Measurements from ENCODE around the gene CCDC178. TPM values are rescaled to one million over a fixed set of nuclear protein-coding genes. Genes with fewer than 3 reads are reported as not detected.

Gene CCDC178
- total and polyA plus RNA-seq, 2 donors (not counting 3 experiments of a cell fraction or from before 2014, with no cell fraction given) = 0.80 to 1.6 TPM

- H3K27ac ChIP-seq (ENCODE audit: insufficient read depth, low read depth, low read length) = no peak overlapping the region
These were observed 164.7 kb downstream of the CCDC178 start for GRCh38 chr18:33275843-33276242.

More at GRCh38 chr18:33275843-33276242, 164.7 kb downstream of the CCDC178 start:
- ChIA-PET POLR2A (no interaction called here), CTCF (no interaction called here)
- Histone ChIP-seq H4K20me1 (replicated peaks; ENCODE audit: control insufficient read depth, extremely low read depth, insufficient read depth, low read length) (no peaks in the 10 kb centered on the region), H3K9me3 (replicated peaks; ENCODE audit: control insufficient read depth, insufficient read depth, low read length) (no peaks in the 10 kb centered on the region), H3K79me2 (ENCODE audit: control insufficient read depth, insufficient read depth, low read length) (no peaks in the 10 kb centered on the region), H3K36me3 (ENCODE audit: control insufficient read depth in 2 of 2, extremely low read depth in 1 of 2, insufficient read depth in 2 of 2, low read length in 2 of 2) (no peaks in the 10 kb centered on the region), H3K4me1 (ENCODE audit: control insufficient read depth, extremely low read depth, insufficient read depth, low read length) (no peaks in the 10 kb centered on the region), H3K4me2 (ENCODE audit: insufficient read depth, low read length) (no peak overlapping the region), H3K27me3 (ENCODE audit: control insufficient read depth in 2 of 2, insufficient read depth in 2 of 2, low read length in 2 of 2) (no peaks in the 10 kb centered on the region), H3K9ac (replicated peaks; ENCODE audit: extremely low read depth, insufficient read depth, low read length) (no peak overlapping the region), H3K9me1 (replicated peaks; ENCODE audit: control insufficient read depth, extremely low read depth, insufficient read depth, low read length) (no peaks in the 10 kb centered on the region), H3K4me3 (replicated peaks in 1 of 3; ENCODE audit: insufficient read depth in 1 of 3, low read depth in 1 of 3, low read length in 3 of 3) (no peak overlapping the region), H2AFZ (ENCODE audit: low read depth, low read length) (no peak overlapping the region)
- intact Hi-C loops (cut with micrococcal nuclease) = no loop called here
- DNase-seq (ENCODE audit: low read depth, low spot score) = no peak
- dilution Hi-C loops (cut with MboI; ENCODE audit: extremely low pct_ligation_motif_present, low sequenced_read_pairs) = no loop called here
- FAIRE-seq = no peak
- BruUV-seq (replicated peaks) = no TSS peak
- no peak for TF ChIP-seq POLR2A (IDR thresholded peaks at IDR 0.05; ENCODE audit: low read depth, low read length)
- TF ChIP-seq GATA2 (IDR thresholded peaks at IDR 0.05; ENCODE audit: insufficient read depth, insufficient read length, low read depth, low read length) = no peak
- TF ChIP-seq JUN (IDR thresholded peaks at IDR 0.05; ENCODE audit: borderline replicate concordance, insufficient read depth, insufficient read length, low read depth) = no peak
- no peak for TF ChIP-seq POLR2AphosphoS5 (IDR thresholded peaks at IDR 0.05; ENCODE audit: insufficient read depth, low read depth, low read length)
- TF ChIP-seq EZH2 (IDR thresholded peaks at IDR 0.05; ENCODE audit: borderline replicate concordance, low read depth, low read length, severe bottlenecking) = no peak
- TF ChIP-seq FOS (IDR thresholded peaks at IDR 0.05; ENCODE audit: borderline replicate concordance, insufficient read depth, low read length) = no peak
- TF ChIP-seq MYC (IDR thresholded peaks at IDR 0.05; ENCODE audit: low read depth, low read length) = no peak
- TF ChIP-seq CTCF (IDR thresholded peaks at IDR 0.05; ENCODE audit: extremely low read depth in 1 of 2, insufficient read depth in 1 of 2, low read depth in 1 of 2, low read length in 2 of 2) = no peak
- TF ChIP-seq MAX (IDR thresholded peaks at IDR 0.05; ENCODE audit: insufficient read depth, insufficient read length) = no peak
